HL-60/S4 (cell line): ENCODE measurements around the gene FOXD2.
"Not testable (repeated sequence)": the region's sequence is repeated elsewhere in the genome, so short reads cannot be mapped to it uniquely, and the experiment has no call there.

ENCODE experiments used
- in situ Hi-C: fragments of 300-500 bp; cut with MboI; formaldehyde crosslinking; loops from 2 replicates; pipeline ENCODE4 v1.14.3; 2022; ENCODE audit warnings: low sequenced_read_pairs

Gene FOXD2

DNA sequence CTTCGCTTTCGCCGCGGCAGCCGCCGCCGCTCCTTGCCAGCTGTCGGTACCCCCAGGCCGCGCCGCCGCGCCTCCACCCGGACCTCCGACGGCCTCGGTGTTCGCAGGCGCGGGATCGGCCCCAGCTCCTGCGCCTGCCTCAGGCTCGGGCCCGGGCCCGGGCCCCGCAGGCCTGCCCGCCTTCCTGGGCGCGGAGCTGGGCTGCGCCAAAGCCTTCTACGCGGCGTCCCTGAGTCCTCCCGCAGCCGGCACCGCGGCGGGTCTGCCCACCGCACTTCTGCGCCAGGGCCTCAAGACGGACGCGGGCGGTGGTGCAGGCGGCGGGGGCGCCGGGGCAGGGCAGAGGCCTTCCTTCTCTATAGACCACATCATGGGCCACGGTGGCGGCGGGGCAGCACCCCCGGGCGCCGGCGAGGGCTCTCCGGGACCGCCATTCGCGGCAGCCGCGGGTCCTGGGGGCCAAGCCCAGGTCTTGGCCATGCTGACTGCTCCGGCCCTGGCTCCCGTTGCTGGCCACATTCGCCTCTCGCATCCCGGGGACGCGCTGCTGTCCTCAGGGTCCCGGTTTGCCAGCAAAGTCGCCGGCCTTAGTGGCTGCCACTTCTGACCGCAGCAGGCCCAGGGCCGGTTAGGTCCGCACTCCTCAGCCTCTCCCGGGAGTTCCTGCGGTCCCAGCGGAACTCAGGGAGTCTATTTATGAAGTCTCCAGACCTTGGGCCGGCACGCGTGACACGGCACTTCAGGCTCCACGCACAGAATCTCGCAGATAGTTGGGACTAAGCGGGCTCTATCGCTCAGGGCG is 1.4 kb downstream of the FOXD2 start:
- in situ Hi-C loops = no loop called here

DNA sequence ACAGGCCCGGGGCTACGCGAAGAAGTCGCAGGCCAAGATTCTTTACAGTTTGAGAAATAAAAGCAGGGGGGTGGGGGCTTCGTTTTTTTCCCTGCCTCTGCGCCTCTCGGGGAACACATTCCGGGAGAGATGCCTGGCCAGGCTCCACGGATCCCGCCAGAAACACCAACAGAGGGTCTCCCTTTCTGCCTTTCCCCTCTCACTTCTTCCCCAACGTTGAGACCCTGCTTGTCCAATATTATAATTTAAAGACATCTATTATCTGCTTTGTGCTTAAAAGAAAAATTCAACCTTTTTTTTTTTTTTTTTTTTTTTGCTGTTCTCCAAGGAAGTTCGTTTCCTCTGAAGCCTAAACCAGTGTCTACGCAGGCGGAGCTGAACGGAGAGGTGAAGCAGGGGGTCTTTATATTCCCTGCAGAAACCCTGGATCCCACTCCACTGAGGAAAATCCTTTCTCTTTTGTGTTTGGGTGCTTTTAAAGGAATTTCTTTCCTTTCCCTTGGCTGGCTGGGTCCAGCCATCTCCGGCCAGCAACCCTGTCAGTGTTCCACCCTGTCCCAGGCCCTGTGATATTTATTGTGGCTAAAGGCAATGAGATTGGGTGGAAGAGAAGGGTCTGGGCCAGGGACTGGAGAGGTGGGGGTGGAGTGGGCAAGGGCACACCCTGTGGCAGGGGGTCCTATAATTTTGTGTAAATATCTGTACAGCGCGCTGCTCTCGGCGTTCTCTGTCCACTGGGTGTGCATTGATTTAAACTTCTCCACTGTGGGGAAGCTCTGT is 2.2 kb downstream of the FOXD2 start:
- in situ Hi-C loops = no loop called here

DNA sequence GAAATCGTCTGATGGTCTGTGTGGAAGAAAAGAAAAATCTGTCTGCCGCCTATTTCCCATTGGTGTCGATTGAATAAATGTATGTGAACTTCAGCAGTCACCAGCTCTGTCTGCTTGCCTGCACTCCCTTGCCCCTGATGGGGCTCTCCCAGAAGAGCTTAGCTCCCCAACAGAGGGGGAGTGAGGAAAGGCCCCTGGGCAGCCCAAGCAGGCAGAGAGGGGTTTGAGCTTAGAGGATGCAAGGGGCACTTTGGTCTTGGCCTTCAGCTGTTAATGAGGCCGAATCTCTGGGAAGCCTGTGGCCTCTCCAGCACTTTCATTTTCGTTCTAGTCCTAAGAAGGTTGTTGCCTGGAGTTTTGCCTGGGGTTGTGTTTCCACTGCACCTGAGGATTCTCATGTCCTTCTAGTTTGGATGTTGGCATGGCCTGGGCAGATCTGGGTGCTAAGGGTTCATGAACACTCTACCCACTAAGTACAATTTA is 2.8 kb downstream of the FOXD2 start:
- in situ Hi-C loops = no loop called here

DNA sequence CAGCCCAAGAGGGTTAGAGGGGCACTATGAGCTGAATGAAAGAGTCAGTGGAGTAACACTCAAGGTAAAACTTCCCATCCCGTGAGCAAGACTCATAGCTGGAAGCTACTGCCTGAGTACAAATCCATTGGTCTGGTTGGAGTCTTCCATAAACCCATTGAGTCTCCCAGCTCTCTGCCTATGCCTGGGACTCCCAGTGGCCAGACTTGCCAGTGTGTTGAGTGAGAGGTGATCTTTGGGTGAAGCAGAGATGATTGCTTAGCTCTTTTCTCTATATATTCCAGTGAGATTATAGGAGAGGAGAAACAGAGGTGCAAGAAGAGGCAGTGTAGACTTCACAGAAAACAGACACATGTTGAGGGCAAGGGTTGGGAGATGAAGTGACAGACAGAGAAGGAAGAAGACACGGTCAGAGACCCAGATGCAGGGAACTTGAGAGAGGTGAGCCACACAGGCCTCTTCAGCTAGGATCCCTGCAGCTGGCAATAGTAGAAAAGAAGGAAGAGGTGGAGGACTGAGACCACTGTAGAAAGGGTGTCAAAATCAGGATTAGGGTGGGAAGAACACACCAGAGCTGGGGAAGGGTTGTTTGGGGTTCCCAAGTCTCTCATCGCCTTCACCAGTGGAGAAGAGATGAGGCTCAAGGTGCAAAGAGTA is 3.7 kb downstream of the FOXD2 start:
- in situ Hi-C loops = no loop called here

DNA sequence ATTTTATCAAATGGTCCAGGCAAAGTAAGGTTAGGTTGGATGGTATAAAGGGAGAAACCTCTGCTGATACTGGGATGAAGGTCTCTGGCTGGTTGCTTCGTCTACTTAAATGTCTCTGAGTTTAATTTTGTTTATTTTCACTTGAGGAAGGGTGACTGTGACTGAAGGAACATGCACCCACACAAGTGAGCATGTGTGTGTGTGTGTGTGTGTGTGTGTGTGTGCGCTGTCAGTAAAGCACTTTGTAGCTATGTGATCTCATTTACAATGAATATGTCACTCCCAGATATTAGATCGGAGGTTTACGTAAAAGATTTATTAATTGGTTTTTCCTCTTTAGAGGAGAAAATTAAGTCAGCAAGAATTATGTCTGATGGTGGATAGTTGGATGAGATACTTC is 4.4 kb downstream of the FOXD2 start:
- in situ Hi-C loops = no loop called here

DNA sequence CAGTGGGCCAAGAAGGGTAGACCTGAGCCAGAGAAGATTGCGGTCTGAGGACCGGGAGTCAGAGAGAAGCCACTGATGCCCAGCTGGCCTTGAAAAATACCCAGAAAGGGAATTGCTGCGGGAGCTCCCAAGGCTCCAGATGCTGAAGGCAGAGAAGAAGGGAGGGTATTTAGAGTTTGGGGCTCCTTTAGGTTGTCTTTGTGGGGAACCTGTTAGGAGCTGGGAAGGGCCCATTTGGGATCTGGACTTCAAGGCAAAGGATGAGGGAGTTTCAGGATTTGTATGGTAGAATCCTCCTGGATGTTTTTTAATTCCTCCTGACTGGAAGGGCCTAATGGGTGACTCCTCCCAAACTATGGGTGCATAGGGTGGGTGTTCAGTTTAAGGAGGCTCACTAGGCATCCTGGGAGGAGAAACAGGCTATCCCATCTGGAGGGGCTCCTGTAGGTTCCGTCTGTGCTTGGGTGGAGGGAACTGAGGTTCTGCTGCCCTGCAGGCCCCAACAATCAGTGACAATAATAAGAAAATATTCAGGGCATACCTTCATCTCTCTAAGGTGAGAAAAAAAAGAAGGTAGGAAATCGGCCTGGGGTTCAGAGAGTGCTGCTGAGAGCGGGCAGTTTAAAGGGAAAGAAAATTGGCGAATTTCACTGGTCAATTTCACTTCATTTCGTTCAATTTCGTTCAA is 5.1 kb downstream of the FOXD2 start:
- in situ Hi-C loops = no loop called here

DNA sequence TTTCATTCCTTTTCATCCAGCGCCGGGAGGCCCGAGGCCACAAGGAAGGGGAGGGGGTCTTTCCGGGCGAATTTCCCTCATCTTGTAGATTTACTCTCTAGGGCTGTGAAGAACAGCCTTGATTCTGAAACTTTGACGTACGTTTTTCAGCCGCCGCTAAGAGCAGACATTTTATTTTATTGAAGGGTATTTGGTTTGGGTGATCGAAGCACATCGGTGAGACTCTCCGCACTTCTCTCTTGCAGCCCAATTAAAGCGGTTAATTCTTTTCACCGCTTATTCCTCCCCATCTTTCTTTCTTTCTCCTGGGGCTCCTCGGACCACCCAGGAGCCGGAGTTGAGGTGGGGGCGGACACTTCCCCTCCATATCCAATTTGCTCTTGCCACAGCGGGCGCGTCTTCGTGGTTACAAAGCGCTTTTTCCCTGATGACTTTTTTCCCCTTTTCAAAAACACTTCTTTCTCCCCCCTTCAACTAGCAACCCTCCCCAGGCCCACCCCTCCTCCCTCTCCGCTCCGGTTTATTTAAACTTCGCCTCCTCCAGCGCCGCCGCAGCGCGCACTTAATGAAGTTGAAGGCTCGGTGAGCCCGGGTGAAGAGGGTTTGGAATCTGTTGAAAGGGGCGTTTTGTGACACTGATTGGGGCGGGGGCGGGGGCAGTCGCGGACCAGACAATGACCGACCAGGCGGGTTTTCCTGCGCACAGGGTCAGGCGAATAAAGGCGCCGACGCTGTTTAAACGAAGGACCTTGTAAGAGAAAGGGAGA is 5.9 kb downstream of the FOXD2 start:
- in situ Hi-C loops = no loop called here

DNA sequence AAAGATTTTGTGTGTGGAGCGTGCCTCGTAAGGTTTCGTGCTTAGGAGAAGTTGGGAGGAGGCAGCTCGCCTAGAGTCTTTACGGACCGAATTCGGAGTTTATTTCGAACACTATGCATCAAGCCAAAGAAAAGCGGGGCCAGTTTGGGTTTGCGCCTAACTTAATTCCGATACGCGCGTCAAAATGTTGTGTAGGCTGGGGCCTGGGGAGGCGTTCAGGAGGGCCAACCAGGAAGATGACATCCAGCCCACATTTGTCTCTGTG is 6.4 kb downstream of the FOXD2 start:
- in situ Hi-C loops = no loop called here

DNA sequence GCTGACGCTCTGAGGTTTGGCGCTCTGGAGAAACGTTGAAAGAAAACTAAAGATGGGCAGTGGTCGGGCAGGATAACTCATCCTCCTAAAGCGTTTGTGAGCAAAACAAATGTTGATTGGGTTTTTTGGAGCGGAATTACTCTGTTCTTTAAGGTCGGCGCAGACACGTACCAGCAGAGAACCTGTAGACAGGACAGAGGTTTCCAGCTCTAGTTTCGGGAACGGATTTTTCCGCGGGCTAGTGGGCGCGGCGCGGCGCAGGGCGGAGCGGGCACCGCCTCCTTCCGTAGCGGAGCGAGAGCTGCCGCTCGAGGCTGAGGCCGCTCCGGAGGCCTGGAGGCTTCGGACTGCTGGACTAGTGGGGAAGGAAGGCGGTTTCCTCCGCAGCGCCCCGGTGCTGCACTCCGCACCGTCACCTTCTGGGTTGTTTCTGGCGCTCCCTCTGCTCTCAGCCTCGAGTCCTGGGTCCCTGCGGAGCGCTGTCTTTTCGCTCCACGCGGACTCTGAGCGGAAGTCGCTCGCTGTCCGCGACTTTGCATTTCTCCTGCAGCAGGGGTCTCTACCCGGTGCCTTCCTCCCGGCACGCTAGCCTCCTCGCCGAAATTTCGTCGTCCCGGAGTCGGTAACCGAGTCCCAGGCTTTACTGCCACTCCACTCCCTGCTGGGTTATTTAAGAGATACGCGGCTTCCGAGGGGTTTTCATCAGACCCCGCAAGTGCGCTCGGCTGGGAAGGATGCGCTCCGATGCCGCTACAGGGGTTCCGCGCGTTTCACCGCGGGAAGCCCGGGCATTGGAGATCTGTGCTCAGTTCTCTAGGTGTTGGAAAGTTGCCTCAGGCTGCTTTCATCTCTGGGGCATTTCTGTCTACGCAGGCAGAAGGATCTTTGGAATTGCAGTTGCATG is 7.0 kb downstream of the FOXD2 start:
- in situ Hi-C loops = no loop called here

DNA sequence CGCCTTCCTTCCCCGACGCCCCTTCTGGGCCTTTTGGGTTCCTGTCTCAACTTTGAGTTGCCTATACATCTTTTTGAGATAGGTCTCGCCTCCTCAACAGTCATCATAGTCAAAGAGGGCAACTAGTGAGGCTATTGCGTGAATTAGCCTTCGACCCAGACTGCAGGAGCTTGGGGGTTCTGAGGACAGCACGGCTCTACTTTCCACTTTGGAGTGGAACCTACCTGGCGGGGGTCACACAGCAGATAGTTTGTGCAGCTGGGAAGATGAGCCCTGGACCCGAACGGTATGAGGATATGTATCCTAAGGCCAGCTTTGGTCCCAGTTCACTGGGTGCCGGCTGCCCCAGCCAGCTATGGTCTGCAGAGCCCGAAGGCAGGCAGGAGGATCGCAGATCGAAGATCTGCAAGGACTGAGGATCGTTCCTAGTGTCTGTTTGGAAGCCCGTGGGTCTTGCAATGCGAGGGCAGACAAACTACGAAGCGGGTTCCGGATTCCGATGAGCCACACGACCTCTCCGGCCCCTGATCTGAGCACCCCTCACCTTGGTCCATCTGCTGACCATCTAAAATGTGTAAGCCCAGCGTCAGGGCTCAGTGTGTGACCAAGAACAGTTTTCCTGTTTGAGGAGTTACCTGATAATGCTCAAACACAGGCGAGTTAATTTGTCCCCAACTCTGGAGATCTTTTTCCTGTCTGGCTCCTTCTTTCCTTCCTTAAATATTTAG is 8.1 kb downstream of the FOXD2 start:
- in situ Hi-C loops = no loop called here

DNA sequence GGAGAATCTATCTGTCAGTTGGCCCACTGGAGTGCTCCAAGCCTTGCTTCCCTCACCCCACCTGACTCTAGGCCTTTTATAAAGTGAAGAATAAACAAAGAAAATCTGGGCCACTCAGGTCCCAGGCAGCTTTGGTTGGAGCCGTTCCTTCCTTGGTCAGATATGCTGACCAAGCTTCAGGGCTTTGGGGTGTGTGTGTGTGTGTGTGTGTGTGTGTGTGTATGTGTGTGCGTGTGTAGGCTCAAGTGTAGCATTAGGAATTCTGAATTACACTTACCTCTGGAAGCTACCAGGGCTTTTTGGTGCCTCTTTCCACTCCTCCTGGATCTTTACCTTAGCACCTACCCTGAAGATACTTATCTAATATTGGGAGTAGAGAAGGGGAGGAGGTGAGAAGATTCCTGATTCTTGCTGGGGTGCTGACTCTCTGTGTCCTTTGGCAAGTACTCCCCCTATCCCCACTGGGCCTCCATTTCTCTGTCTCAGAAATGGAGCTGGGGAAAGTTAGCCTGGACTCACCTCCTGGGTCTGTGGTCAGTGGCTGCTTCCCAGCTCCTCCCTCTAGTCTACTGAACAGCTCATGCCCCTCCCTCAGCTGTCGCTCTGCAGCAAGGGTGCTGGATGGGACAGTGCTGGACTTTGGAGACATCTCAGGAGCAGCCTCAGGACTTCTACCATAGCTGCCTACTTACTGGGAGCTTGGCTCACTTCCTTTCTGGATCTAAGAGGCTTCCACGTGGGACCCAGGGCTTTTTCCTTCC is 10.8 kb downstream of the FOXD2 start:
- in situ Hi-C loops = no loop called here

DNA sequence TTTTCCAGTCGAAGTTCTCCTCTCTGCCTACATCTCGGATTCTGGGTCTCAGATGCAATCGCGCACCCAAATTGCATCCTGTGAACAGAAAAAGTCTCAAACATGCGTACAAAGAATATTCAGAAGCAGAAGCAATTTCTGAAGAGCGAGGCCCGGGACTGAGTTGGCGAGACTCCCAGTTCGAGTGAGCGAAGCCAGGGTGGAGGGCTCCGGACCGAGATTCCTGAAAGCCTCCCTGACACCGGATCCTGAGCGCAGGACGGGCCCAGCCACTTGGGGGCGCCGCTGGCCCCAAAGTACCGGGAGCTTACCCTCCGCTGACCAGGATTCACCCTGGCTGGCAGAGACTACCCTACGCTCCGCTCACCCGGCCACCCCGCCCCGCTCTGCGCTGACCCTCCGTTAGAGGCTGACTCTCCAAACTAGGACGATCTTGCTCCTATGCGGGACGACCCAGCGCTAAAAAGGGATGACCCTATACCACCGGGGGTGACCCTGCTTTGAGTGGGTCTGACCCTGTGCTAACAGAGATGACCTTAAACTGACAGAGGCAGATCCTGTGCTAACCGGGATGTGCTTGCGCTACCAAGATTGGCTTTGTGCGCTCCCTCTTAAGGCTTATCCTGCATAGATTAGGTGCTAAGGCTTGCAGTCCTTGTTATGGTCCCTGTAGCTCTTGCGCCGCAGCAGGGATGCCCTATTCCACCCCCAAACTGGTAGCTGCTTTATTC is 12.1 kb downstream of the FOXD2 start:
- in situ Hi-C loops = no loop called here

DNA sequence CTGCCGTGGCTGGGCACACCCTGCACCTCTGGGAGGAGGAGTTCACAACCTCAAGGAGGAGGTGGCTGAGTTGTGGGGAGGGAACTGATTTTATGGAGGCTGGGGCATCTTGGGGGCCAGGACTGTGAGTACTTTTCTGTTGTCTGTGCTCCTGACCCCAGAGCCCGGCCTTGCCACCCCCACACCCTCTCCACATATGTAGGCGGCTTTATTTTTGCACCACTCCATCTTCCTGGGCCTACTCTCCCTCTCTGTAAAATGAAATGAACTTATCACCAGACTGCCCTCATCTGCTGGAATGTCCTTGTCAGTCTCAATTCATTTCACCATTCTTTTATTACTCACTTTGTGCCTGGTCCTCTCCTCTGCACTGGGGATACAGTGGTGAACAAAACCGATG is 12.8 kb downstream of the FOXD2 start:
- in situ Hi-C loops = no loop called here

DNA sequence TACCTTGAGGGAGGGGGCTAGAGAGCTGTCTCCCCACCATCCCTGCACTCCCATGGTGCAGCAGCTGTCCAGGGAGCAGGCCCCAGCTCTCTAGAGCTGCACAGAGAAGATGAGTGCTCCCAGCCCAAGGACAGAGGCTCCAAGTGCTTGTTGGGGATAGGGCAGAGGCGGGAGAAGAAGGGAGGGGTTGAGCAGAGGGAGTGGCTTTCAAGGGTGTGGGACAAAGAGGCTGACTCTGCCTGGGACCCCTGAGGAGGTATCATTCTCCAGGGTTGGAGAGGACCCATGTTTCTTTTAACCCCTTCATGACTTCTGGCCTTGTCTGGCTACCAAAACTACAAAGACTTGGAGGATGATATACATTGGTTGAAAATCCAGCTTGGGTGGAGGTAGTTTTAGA is 14.6 kb downstream of the FOXD2 start:
- in situ Hi-C loops = no loop called here

DNA sequence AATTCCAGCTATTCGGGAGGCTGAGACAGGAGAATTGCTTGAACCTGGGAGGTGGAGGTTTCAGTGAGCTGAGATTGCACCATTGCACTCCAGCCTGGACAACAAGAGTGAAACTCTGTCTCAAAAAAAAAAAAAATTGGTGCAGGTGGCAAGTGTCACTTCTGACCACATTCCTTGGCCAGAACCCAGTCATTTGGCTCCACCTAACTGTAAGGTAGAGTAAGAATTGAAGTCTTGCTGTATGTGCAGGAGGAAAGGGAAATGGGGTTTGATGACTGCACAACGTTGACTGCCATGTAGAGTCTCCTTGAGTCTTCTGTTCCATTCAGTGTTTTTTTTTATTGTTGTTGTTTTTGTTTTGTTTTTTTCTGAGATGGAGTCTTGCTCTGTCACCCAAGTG is 16.1 kb downstream of the FOXD2 start:
- in situ Hi-C loops = not testable (repeated sequence)

DNA sequence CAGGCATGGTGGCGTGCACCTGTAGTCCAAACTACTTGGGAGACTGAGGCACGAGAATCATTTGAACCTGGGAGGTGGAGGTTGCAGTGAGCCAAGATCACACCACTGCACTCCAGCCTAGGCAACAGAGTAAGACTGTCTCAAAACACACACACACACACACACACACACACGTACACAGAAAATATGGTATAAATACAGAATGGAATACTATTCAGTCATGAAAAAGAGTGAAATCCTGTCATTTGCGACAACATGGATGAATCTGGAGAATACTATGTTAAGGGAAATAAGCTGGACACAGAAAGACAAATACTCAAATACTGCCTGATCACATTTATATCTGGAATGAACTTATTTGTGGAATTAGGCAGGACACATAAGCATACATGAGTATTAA is 18.4 kb downstream of the FOXD2 start:
- in situ Hi-C loops = no loop called here

DNA sequence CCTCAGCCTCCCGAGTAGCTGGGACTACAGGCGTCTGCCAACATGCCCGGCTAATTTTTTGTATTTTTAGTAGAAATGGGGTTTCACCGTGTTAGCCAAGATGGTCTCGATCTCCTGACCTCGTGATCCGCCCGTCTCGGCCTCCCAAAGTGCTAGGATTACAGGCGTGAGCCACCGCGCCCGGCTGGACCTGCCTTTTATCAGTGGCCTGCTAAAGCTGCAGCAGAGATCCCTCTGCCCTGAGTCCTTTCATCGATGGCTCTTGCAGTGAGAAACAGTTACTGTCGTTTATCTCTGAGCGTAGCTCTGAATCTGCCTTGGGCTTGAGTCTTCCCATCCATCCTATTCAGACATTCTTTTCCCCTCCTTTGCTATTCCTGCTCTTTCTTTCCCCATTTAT is 19.7 kb downstream of the FOXD2 start:
- in situ Hi-C loops = not testable (repeated sequence)
